Activated CD8-positive, alpha-beta memory T cell treated with anti-CD3 and anti-CD28 coated beads, Interleukin-2, amount 10 ng/mL, durations not matched to agents 7 days and 5 days (primary cell): Measurements from ENCODE around the gene RPL19. TPM values are rescaled to one million over a fixed set of nuclear protein-coding genes. Genes with fewer than 3 reads are reported as not detected.
"Not testable (repeated sequence)": the region's sequence is repeated elsewhere in the genome, so short reads cannot be mapped to it uniquely, and the experiment has no call there.

ENCODE experiments used
- ATAC-seq: fragments of 150-1000 bp; cut with Tn5 transposase; one replicate; pipeline ENCODE4 v1.10.0; 2021; ENCODE audit warnings: moderate library complexity
- CTCF ChIA-PET: fragments of 350-600 bp; sonication (Branson Sonifier 250); formaldehyde crosslinking; loops from one replicate; lab custom pipeline; 2021; ENCODE audit warnings: antibody characterized with exemption; lab: Charles Lee
- DNase-seq: peaks from one replicate; pipeline ENCODE4 v3.0.0-alpha.2; 2020
- H3K27ac Mint-ChIP-seq: one replicate; pipeline ENCODE4 v1.8.0; 2021; ENCODE audit warnings: mild to moderate bottlenecking, mixed read lengths
- H3K27me3 Mint-ChIP-seq: one replicate; pipeline ENCODE4 v1.8.0; 2021; ENCODE audit warnings: mixed read lengths
- H3K36me3 Mint-ChIP-seq: one replicate; pipeline ENCODE4 v1.8.0; 2021; ENCODE audit warnings: mild to moderate bottlenecking, mixed read lengths
- H3K4me1 Mint-ChIP-seq: one replicate; pipeline ENCODE4 v1.8.0; 2021; ENCODE audit warnings: mixed read lengths
- H3K4me3 Mint-ChIP-seq: one replicate; pipeline ENCODE4 v1.8.0; 2021; ENCODE audit warnings: mild to moderate bottlenecking, moderate library complexity, mixed read lengths
- H3K9me3 Mint-ChIP-seq: one replicate; pipeline ENCODE4 v1.8.0; 2022; ENCODE audit warnings: low read depth, mixed read lengths
- total RNA-seq, 2 experiments: library from RNA; stranded (reverse); gene quantifications; one replicate each; pipeline ENCODE4 v1.2.3, GENCODE V29; 2021

The RPL19 gene
- total RNA-seq, 2 experiments from 2014 or later: 1,859 to 1,928 TPM

GRCh38 chr17:39250076-39250475 is 50.0 kb downstream of the RPL19 start:
- H3K27ac Mint-ChIP-seq, ATAC-seq, H3K36me3 Mint-ChIP-seq, H3K27me3 Mint-ChIP-seq, H3K4me1 Mint-ChIP-seq, H3K9me3 Mint-ChIP-seq, H3K4me3 Mint-ChIP-seq, DNase-seq: not testable (repeated sequence)
- CTCF ChIA-PET: interaction anchor here (1.3 to 21.5 kb wide), 4 partner anchors 19 to 85 kb away, joined by 3 to 670 read pairs (median 4); partner anchors contain the start of genes CACNB1 and RPL19

DNA sequence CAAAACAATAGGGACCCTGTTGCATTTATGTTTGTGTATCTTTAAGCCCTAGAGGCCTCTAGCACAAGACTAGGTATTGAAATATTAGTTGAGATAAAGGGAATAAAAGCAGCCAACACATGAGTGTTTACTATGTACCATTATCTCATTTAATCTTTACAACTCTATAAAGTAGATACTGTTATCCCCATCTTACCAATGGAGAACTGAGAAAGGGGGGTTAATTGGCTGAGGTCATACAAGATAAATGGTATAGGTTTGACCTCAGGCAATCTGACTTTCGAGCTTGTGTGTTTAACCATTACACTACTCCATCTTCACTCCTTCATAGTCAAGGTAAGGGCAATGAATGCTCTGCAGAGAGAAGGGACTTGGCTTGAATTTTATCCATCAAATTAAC is 51.9 kb downstream of the RPL19 start:
- H3K36me3 Mint-ChIP-seq: peaks cover 4% of the 10 kb centered on the region
- CTCF ChIA-PET: interaction anchor here (0.9 to 1.9 kb wide), 5 partner anchors 8 to 77 kb away, joined by 3 to 14 read pairs (median 4); no protein-coding TSS in a partner anchor

GRCh38 chr17:39252788-39253460 is 52.8 kb downstream of the RPL19 start:
- Mint-ChIP-seq H3K36me3 (peaks cover 4% of the 10 kb centered on the region), H3K4me1 (no peaks in the 10 kb centered on the region), H3K27ac (no peak overlapping the region), H3K27me3 (no peaks in the 10 kb centered on the region), H3K4me3 (no peak overlapping the region), H3K9me3 (no peaks in the 10 kb centered on the region)
- no peak for DNase-seq
- CTCF ChIA-PET: interaction anchor here (0.9 to 1.9 kb wide), 5 partner anchors 9 to 100 kb away, joined by 3 to 14 read pairs (median 3); no protein-coding TSS in a partner anchor
- ATAC-seq: no peak

More for the DNA sequence above, 51.9 kb downstream of the RPL19 start:
- Mint-ChIP-seq H3K9me3 (no peaks in the 10 kb centered on the region), H3K4me1 (no peaks in the 10 kb centered on the region), H3K27ac (no peak overlapping the region), H3K27me3 (no peaks in the 10 kb centered on the region), H3K4me3 (no peak overlapping the region)
- DNase-seq (no peak), ATAC-seq (no peak)

Other genes with a start within 250 kb of the RPL19 start
- under 1 TPM in 1 of 2 experiments, not detected in 1; 0.18 TPM for gene FBXO47, start 232.9 kb upstream of the RPL19 start, total RNA-seq
- gene PLXDC1, start 48.6 kb upstream of the RPL19 start, total RNA-seq: 1 to 10 TPM; 1.2 to 9.0 TPM
- under 1 TPM in 1 of 2 experiments, not detected in 1; 0.35 TPM for gene ARL5C, start 34.1 kb upstream of the RPL19 start, total RNA-seq
- 10 to 100 TPM; 21.0 to 32.9 TPM for gene CACNB1, start 2.6 kb upstream of the RPL19 start, total RNA-seq
- gene STAC2, start 25.7 kb downstream of the RPL19 start, total RNA-seq: not detected
- gene FBXL20, start 201.3 kb downstream of the RPL19 start, total RNA-seq: 10 to 100 TPM; 12.9 to 14.1 TPM